Measurements from ENCODE around the gene GSAP. TPM values are rescaled to one million over a fixed set of nuclear protein-coding genes. Genes with fewer than 3 reads are reported as not detected.
A peak's percentile ranks its signal among the peaks of the same experiment; 100 is the strongest.

Gene GSAP
- total RNA-seq, 2 experiments from 2014 or later: 1.1 to 1.5 TPM

GRCh38 chr7:77329466-77330168 lies 86.5 kb downstream of the GSAP start:
- peaks cover 55% of the 10 kb centered on the region for H3K4me1 Mint-ChIP-seq (ENCODE audit: low read depth)
- H3K27me3 Mint-ChIP-seq (ENCODE audit: low read depth): no peaks in the 10 kb centered on the region
- peak overlapping the region; percentile 30 for H3K4me3 Mint-ChIP-seq
- H3K9me3 Mint-ChIP-seq: no peaks in the 10 kb centered on the region
- CTCF ChIA-PET: interaction anchor here (0.6 to 5.7 kb wide), 2 partner anchors 17 to 82 kb away, joined by 4 to 50 read pairs; no protein-coding TSS in a partner anchor
- intact Hi-C loops (cut with micrococcal nuclease): loop anchor here (1.0 to 2.0 kb wide), 9 partner anchors 22 to 469 kb away; partner anchors contain the start of genes FGL2, PHTF2, PTPN12 and TMEM60
- peak overlapping the region; percentile 86 for H3K27ac Mint-ChIP-seq
- peak; percentile 37 for DNase-seq
- peaks cover 2% of the 10 kb centered on the region for H3K36me3 Mint-ChIP-seq (ENCODE audit: low read depth)

- no peak overlapping the region for H3K27ac Mint-ChIP-seq
- no peaks in the 10 kb centered on the region for H3K27me3 Mint-ChIP-seq (ENCODE audit: low read depth)
- no peak overlapping the region for H3K4me3 Mint-ChIP-seq
- no peaks in the 10 kb centered on the region for H3K9me3 Mint-ChIP-seq
- no peaks in the 10 kb centered on the region for H3K36me3 Mint-ChIP-seq (ENCODE audit: low read depth)
- CTCF ChIA-PET: interaction anchor here (0.9 to 1.2 kb wide), 3 partner anchors 9 to 81 kb away, joined by 3 to 6 read pairs (median 3); no protein-coding TSS in a partner anchor
- peaks cover 55% of the 10 kb centered on the region for H3K4me1 Mint-ChIP-seq (ENCODE audit: low read depth)
- no peak for DNase-seq
- intact Hi-C loops (cut with micrococcal nuclease): loop anchor here (2.0 kb wide), 2 partner anchors 54 to 136 kb away; no protein-coding TSS in a partner anchor
Measured at GRCh38 chr7:77328669-77329068, 87.5 kb downstream of the GSAP start.

- peak overlapping the region; percentile 20 for H3K27ac Mint-ChIP-seq
- CTCF ChIA-PET: interaction anchor here (0.9 to 1.2 kb wide), 3 partner anchors 8 to 80 kb away, joined by 3 to 6 read pairs (median 3); no protein-coding TSS in a partner anchor
- no peaks in the 10 kb centered on the region for H3K9me3 Mint-ChIP-seq
- H3K4me1 Mint-ChIP-seq (ENCODE audit: low read depth): peaks cover 55% of the 10 kb centered on the region
- intact Hi-C loops (cut with micrococcal nuclease): loop anchor here (2.0 kb wide), 2 partner anchors 55 to 135 kb away; no protein-coding TSS in a partner anchor
- peak; percentile 61 for DNase-seq
- H3K36me3 Mint-ChIP-seq (ENCODE audit: low read depth): no peaks in the 10 kb centered on the region
- H3K27me3 Mint-ChIP-seq (ENCODE audit: low read depth): no peaks in the 10 kb centered on the region
- no peak overlapping the region for H3K4me3 Mint-ChIP-seq
Measured at GRCh38 chr7:77327932-77328628, 88.1 kb downstream of the GSAP start.

GRCh38 chr7:77327067-77327931 lies 88.8 kb downstream of the GSAP start:
- no peaks in the 10 kb centered on the region for H3K9me3 Mint-ChIP-seq
- no peaks in the 10 kb centered on the region for H3K36me3 Mint-ChIP-seq (ENCODE audit: low read depth)
- no peak for DNase-seq
- no peaks in the 10 kb centered on the region for H3K27me3 Mint-ChIP-seq (ENCODE audit: low read depth)
- CTCF ChIA-PET: interaction anchor here (0.6 to 1.2 kb wide), 2 partner anchors 80 to 128 kb away, joined by 5 to 6 read pairs; no protein-coding TSS in a partner anchor
- intact Hi-C loops (cut with micrococcal nuclease): no loop called here
- no peak overlapping the region for H3K4me3 Mint-ChIP-seq
- peaks cover 55% of the 10 kb centered on the region for H3K4me1 Mint-ChIP-seq (ENCODE audit: low read depth)
- H3K27ac Mint-ChIP-seq: no peak overlapping the region

- Mint-ChIP-seq H3K4me3 (no peak overlapping the region), H3K36me3 (ENCODE audit: low read depth) (no peaks in the 10 kb centered on the region), H3K27ac (no peak overlapping the region), H3K9me3 (no peaks in the 10 kb centered on the region), H3K27me3 (ENCODE audit: low read depth) (no peaks in the 10 kb centered on the region), H3K4me1 (ENCODE audit: low read depth) (peaks cover 46% of the 10 kb centered on the region)
- DNase-seq: no peak
- CTCF ChIA-PET: interaction anchor here (1.0 kb wide), 1 partner anchor 79 kb away, joined by 5 read pairs; no protein-coding TSS in a partner anchor
- intact Hi-C loops (cut with micrococcal nuclease): loop anchor here (1.0 kb wide), 1 partner anchor 67 kb away; no protein-coding TSS in a partner anchor
Measured at GRCh38 chr7:77326131-77326530, 90.0 kb downstream of the GSAP start.

- H3K27ac Mint-ChIP-seq: no peak overlapping the region
- CTCF ChIA-PET: interaction anchor here (1.1 to 1.6 kb wide), 2 partner anchors 9 to 11 kb away, joined by 3 to 5 read pairs; no protein-coding TSS in a partner anchor
- no peak for DNase-seq
- H3K27me3 Mint-ChIP-seq (ENCODE audit: low read depth): no peaks in the 10 kb centered on the region
- H3K4me1 Mint-ChIP-seq (ENCODE audit: low read depth): peaks cover 6% of the 10 kb centered on the region
- H3K36me3 Mint-ChIP-seq (ENCODE audit: low read depth): peaks cover 26% of the 10 kb centered on the region
- intact Hi-C loops (cut with micrococcal nuclease): no loop called here
- no peak overlapping the region for H3K4me3 Mint-ChIP-seq
- no peaks in the 10 kb centered on the region for H3K9me3 Mint-ChIP-seq
Measured at GRCh38 chr7:77321300-77321699, 94.8 kb downstream of the GSAP start.

GRCh38 chr7:77320714-77321113 lies 95.4 kb downstream of the GSAP start:
- Mint-ChIP-seq H3K36me3 (ENCODE audit: low read depth) (peaks cover 29% of the 10 kb centered on the region), H3K27me3 (ENCODE audit: low read depth) (no peaks in the 10 kb centered on the region), H3K9me3 (no peaks in the 10 kb centered on the region), H3K4me1 (ENCODE audit: low read depth) (peaks cover under 1% of the 10 kb centered on the region), H3K4me3 (no peak overlapping the region), H3K27ac (no peak overlapping the region)
- intact Hi-C loops (cut with micrococcal nuclease): no loop called here
- CTCF ChIA-PET: interaction anchor here (0.7 to 1.6 kb wide), 3 partner anchors 8 to 11 kb away, joined by 3 to 5 read pairs (median 3); no protein-coding TSS in a partner anchor
- DNase-seq: no peak

GRCh38 chr7:77320137-77320536 lies 96.0 kb downstream of the GSAP start:
- no peaks in the 10 kb centered on the region for H3K9me3 Mint-ChIP-seq
- no peaks in the 10 kb centered on the region for H3K4me1 Mint-ChIP-seq (ENCODE audit: low read depth)
- intact Hi-C loops (cut with micrococcal nuclease): no loop called here
- peaks cover 29% of the 10 kb centered on the region for H3K36me3 Mint-ChIP-seq (ENCODE audit: low read depth)
- no peak overlapping the region for H3K27ac Mint-ChIP-seq
- no peak for DNase-seq
- CTCF ChIA-PET: interaction anchor here (0.7 to 1.1 kb wide), 2 partner anchors 9 to 12 kb away, joined by 3 to 5 read pairs; no protein-coding TSS in a partner anchor
- no peaks in the 10 kb centered on the region for H3K27me3 Mint-ChIP-seq (ENCODE audit: low read depth)
- H3K4me3 Mint-ChIP-seq: no peak overlapping the region

- no peak for DNase-seq
- Mint-ChIP-seq H3K9me3 (no peaks in the 10 kb centered on the region), H3K36me3 (ENCODE audit: low read depth) (peaks cover 30% of the 10 kb centered on the region), H3K4me1 (ENCODE audit: low read depth) (no peaks in the 10 kb centered on the region), H3K27me3 (ENCODE audit: low read depth) (no peaks in the 10 kb centered on the region), H3K4me3 (no peak overlapping the region), H3K27ac (no peak overlapping the region)
- CTCF ChIA-PET: no interaction called here
- intact Hi-C loops (cut with micrococcal nuclease): no loop called here
Measured at GRCh38 chr7:77318019-77318418, 98.1 kb downstream of the GSAP start.

- no peak overlapping the region for H3K27ac Mint-ChIP-seq
- CTCF ChIA-PET: interaction anchor here (1.5 kb wide), 1 partner anchor 16 kb away, joined by 4 read pairs; no protein-coding TSS in a partner anchor
- peaks cover 36% of the 10 kb centered on the region for H3K36me3 Mint-ChIP-seq (ENCODE audit: low read depth)
- DNase-seq: no peak
- H3K9me3 Mint-ChIP-seq: no peaks in the 10 kb centered on the region
- no peak overlapping the region for H3K4me3 Mint-ChIP-seq
- no peaks in the 10 kb centered on the region for H3K27me3 Mint-ChIP-seq (ENCODE audit: low read depth)
- H3K4me1 Mint-ChIP-seq (ENCODE audit: low read depth): no peaks in the 10 kb centered on the region
- intact Hi-C loops (cut with micrococcal nuclease): no loop called here
Measured at GRCh38 chr7:77316219-77316978, 99.8 kb downstream of the GSAP start.

- Mint-ChIP-seq H3K9me3 (no peaks in the 10 kb centered on the region), H3K27ac (no peak overlapping the region), H3K27me3 (ENCODE audit: low read depth) (no peaks in the 10 kb centered on the region), H3K4me1 (ENCODE audit: low read depth) (no peaks in the 10 kb centered on the region), H3K4me3 (no peak overlapping the region), H3K36me3 (ENCODE audit: low read depth) (peaks cover 41% of the 10 kb centered on the region)
- intact Hi-C loops (cut with micrococcal nuclease): no loop called here
- CTCF ChIA-PET: interaction anchor here (1.5 kb wide), 1 partner anchor 17 kb away, joined by 4 read pairs; no protein-coding TSS in a partner anchor
- DNase-seq: no peak
Measured at GRCh38 chr7:77315182-77315591, 101.0 kb downstream of the GSAP start.
